Right atrium auricular region (tissue), 2 donors: ENCODE results near the gene APEH. TPM values are rescaled to one million over a fixed set of nuclear protein-coding genes. Genes with fewer than 3 reads are reported as not detected.

Source experiments
- DNase-seq: peaks from one replicate; pipeline ENCODE4 v3.0.0-alpha.2; 2019; ENCODE audit warnings: low spot score
- H3K27ac ChIP-seq, 2 donors: fragments of 200-600 bp; sonication (generic); 1 replicate in 1 of 2; 2 replicates in 1 of 2; pipeline ENCODE4 v1.5.1; 2016 to 2019
- H3K27me3 ChIP-seq, 2 donors: fragments of 200-600 bp; sonication (generic); one replicate each; pipeline versions ENCODE4 v1.5.1 to v1.6.0; 2017 to 2019
- H3K36me3 ChIP-seq: fragments of 200-600 bp; sonication (generic); one replicate; pipeline ENCODE4 v1.5.1; 2016
- H3K4me1 ChIP-seq, 2 donors: fragments of 200-600 bp; sonication (generic); one replicate each; pipeline versions ENCODE4 v1.5.1 to v1.6.0; 2017 to 2019
- H3K4me3 ChIP-seq, 2 donors: fragments of 200-600 bp; sonication (generic); 1 replicate in 1 of 2; 2 replicates in 1 of 2; pipeline ENCODE4 v1.5.1; 2017 to 2019; ENCODE audit warnings: mild to moderate bottlenecking in 1 of 2, moderate library complexity in 1 of 2
- H3K9me3 ChIP-seq, 2 donors: fragments of 200-600 bp; sonication (generic); one replicate each; pipeline ENCODE4 v1.5.1; 2019
- total RNA-seq, 2 donors: library from RNA; depleted of rRNA; stranded (reverse); fragments of >200 nt; gene quantifications; one replicate each; pipeline ENCODE4 v1.1.0, GENCODE V29; 2016
- TF ChIP-seq, protein P1 (sequence below), 2 donors: fragments of 200-600 bp; sonication (generic); IDR thresholded peaks; one replicate each; pipeline ENCODE4 v1.5.1; 2019; ENCODE audit warnings: antibody characterized with exemption in 2 of 2

APEH gene
- total RNA-seq, 2 donors from 2014 or later, result 61.1 to 67.5 TPM

DNA sequence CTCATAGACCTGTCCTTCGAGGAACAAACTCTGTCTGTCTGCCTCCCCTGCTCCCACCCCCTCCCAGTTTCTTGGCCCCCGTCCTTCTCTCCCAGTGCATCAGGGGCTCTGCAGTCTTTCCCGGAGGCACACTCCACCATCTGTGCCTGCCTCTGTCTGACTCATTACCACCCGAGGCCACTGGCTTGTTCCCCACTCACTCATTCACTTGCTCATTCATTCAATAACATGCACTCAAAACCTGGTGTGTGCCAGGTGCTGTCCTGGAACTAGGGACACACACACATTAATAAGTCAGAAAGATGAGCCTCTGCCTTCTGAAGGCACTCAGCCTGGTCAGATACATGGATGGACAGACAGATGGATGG, 32.9 kb downstream of the APEH start:
- H3K4me3 ChIP-seq, result no peak overlapping the region
- no peak for DNase-seq
- no peaks in the 10 kb centered on the region for H3K27me3 ChIP-seq
- H3K27ac ChIP-seq, result no peak overlapping the region
- no peaks in the 10 kb centered on the region for H3K9me3 ChIP-seq
- H3K4me1 ChIP-seq, result no peaks in the 10 kb centered on the region
- H3K36me3 ChIP-seq, result peaks cover 23% of the 10 kb centered on the region
- TF ChIP-seq, protein P1, sequence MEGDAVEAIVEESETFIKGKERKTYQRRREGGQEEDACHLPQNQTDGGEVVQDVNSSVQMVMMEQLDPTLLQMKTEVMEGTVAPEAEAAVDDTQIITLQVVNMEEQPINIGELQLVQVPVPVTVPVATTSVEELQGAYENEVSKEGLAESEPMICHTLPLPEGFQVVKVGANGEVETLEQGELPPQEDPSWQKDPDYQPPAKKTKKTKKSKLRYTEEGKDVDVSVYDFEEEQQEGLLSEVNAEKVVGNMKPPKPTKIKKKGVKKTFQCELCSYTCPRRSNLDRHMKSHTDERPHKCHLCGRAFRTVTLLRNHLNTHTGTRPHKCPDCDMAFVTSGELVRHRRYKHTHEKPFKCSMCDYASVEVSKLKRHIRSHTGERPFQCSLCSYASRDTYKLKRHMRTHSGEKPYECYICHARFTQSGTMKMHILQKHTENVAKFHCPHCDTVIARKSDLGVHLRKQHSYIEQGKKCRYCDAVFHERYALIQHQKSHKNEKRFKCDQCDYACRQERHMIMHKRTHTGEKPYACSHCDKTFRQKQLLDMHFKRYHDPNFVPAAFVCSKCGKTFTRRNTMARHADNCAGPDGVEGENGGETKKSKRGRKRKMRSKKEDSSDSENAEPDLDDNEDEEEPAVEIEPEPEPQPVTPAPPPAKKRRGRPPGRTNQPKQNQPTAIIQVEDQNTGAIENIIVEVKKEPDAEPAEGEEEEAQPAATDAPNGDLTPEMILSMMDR (IDR thresholded peaks at IDR 0.05), result no peak

DNA sequence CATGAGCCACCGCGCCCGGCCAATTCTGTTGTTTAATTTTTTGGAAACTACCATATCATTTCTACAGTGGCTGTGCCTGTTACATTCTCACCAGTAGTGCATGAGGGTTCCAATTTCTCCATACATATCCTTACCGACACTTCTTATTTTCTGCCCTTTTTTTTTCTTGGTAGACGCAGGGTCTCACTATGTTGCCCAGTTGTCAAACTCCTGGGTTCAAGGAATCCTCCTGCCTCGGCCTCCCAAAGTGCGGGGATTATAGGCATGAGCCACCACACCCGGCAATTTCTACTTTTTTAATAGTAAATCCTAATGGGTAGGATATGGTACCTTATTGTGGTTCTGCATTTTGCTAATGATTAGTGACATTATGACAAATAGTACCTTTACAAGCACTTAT, 35.7 kb downstream of the APEH start:
- Histone ChIP-seq H3K27ac (no peak overlapping the region), H3K4me1 (no peaks in the 10 kb centered on the region), H3K27me3 (no peaks in the 10 kb centered on the region), H3K36me3 (peaks cover 14% of the 10 kb centered on the region), H3K9me3 (no peaks in the 10 kb centered on the region), H3K4me3 (no peak overlapping the region)
- TF ChIP-seq, protein P1 (IDR thresholded peaks at IDR 0.05), result no peak
- DNase-seq, result no peak

DNA sequence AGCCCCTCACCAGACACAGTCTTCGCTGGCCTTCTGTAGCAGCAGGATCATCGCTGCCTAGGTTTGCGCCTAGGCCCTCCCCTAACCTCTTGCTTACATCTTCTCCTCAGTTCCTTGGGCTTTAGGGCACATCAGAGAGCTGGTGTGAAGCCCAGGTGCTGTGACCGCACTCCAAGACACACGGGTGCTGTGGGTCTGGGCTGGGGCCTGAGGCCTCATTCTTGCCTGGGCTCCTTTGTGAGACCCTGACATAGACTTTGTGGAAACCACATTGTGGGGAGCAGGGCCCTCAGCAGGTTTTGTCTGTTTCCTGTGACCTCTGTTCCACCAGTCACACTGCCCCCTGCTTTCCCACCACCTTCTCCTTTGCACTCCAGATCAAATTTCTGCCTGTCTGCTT, 37.3 kb downstream of the APEH start:
- Histone ChIP-seq H3K36me3 (peaks cover 12% of the 10 kb centered on the region), H3K27me3 (no peaks in the 10 kb centered on the region), H3K4me3 (no peak overlapping the region), H3K4me1 (no peaks in the 10 kb centered on the region), H3K9me3 (no peaks in the 10 kb centered on the region), H3K27ac (no peak overlapping the region)
- TF ChIP-seq, protein P1 (IDR thresholded peaks at IDR 0.05), result no peak
- DNase-seq, result no peak

DNA sequence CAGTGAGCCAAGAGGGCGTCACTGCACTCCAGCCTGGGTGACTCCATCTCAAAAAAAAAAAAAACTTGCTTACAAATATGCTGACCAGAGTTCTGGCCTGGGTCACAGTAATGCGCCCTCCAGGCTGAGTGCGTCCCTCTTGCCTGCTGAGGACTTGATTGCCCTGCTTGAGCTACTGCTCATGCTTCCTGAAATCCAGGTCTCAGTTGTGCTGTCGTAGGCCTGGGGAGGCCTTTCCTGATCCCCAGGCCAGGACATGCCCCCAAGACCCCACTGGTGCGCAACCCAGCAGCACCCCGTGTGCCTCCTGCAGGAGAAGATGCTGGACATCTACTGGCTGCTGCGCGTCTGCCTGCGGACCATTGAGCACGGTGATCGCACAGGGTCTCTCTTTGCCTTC, 38.0 kb downstream of the APEH start:
- no peak for DNase-seq
- Histone ChIP-seq H3K9me3 (no peaks in the 10 kb centered on the region), H3K27ac (no peak overlapping the region), H3K27me3 (no peaks in the 10 kb centered on the region), H3K4me3 (no peak overlapping the region), H3K36me3 (peaks cover 13% of the 10 kb centered on the region), H3K4me1 (no peaks in the 10 kb centered on the region)
- TF ChIP-seq, protein P1 (IDR thresholded peaks at IDR 0.05), result no peak

DNA sequence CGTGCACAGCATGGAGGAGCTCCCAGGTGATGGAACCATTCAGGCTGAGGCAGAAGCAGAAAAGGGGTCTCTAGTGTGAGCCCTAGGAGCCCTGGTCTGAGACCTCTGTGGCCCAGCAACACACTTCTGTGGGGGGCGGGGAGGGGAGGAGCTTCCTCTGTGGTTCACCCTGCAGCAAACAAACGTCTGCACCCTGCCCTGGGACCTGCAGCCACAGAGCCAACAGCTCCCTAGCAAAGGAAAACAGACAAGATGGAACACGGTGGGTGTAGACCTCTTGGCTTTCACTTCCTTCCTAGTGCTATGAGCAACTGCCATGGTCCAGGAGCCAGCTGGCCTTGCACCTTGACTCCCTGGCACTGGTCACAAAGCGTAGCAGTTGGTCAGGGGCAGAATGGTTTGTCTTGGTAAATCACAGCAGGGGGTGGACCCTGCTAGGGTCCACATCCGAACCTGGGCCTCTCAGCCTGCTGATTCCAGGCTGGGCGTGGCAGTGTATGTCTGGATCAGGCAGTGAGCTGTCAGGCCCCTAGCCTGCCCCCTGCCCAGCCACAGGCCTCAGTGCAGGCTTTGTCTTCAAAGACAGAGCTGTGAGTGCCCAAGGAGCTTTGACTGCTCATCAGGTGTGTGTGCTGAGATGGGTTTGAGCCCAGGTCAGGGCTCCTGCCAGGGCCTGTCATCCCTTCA, 38.6 kb downstream of the APEH start:
- no peak for DNase-seq
- Histone ChIP-seq H3K9me3 (no peaks in the 10 kb centered on the region), H3K27ac (no peak overlapping the region), H3K4me3 (no peak overlapping the region), H3K27me3 (no peaks in the 10 kb centered on the region), H3K36me3 (peaks cover 13% of the 10 kb centered on the region), H3K4me1 (no peaks in the 10 kb centered on the region)
- TF ChIP-seq, protein P1 (IDR thresholded peaks at IDR 0.05), result no peak
